ENCODE measurements around the gene KIF12. TPM values are rescaled to one million over a fixed set of nuclear protein-coding genes. Genes with fewer than 3 reads are reported as not detected.

Gene KIF12
- total and polyA plus RNA-seq, 2 donors (not counting 3 experiments of a cell fraction or from before 2014, with no cell fraction given) = 0.46 to 0.97 TPM

GRCh38 chr9:114138552-114138971 is 39.5 kb upstream of the KIF12 start:
- Histone ChIP-seq H3K27ac (ENCODE audit: insufficient read depth, low read depth, low read length) (no peak overlapping the region), H3K9me1 (replicated peaks; ENCODE audit: control insufficient read depth, extremely low read depth, insufficient read depth, low read length) (no peaks in the 10 kb centered on the region)
- no peak for FAIRE-seq

More at GRCh38 chr9:114138552-114138971, 39.5 kb upstream of the KIF12 start:
- ChIA-PET POLR2A (no interaction called here), CTCF (interaction anchor here (0.6 to 2.7 kb wide), 5 partner anchors 27 to 152 kb away, joined by 3 to 9 read pairs (median 6); no protein-coding TSS in a partner anchor)
- H3K4me3 ChIP-seq (replicated peaks in 1 of 3; ENCODE audit: insufficient read depth in 1 of 3, low read depth in 1 of 3, low read length in 3 of 3) = no peak overlapping the region
- H3K4me1 ChIP-seq (ENCODE audit: control insufficient read depth, extremely low read depth, insufficient read depth, low read length) = no peaks in the 10 kb centered on the region
- no peak overlapping the region for H2AFZ ChIP-seq (ENCODE audit: low read depth, low read length)
- no peak for DNase-seq (ENCODE audit: low read depth, low spot score)
- no peak overlapping the region for H3K4me2 ChIP-seq (ENCODE audit: insufficient read depth, low read length)
- no TSS peak for BruUV-seq (replicated peaks)
- no peaks in the 10 kb centered on the region for H4K20me1 ChIP-seq (replicated peaks; ENCODE audit: control insufficient read depth, extremely low read depth, insufficient read depth, low read length)
- dilution Hi-C loops (cut with MboI; ENCODE audit: extremely low pct_ligation_motif_present, low sequenced_read_pairs) (no loop called here), intact Hi-C loops (cut with micrococcal nuclease) (no loop called here)
- H3K9ac ChIP-seq (replicated peaks; ENCODE audit: extremely low read depth, insufficient read depth, low read length) = no peak overlapping the region
- H3K9me3 ChIP-seq (replicated peaks; ENCODE audit: control insufficient read depth, insufficient read depth, low read length) = no peaks in the 10 kb centered on the region
- H3K27me3 ChIP-seq (ENCODE audit: control insufficient read depth in 2 of 2, insufficient read depth in 2 of 2, low read length in 2 of 2) = peaks cover 28 to 30% of the 10 kb centered on the region in 2 experiments
- no peaks in the 10 kb centered on the region for H3K36me3 ChIP-seq (ENCODE audit: control insufficient read depth in 2 of 2, extremely low read depth in 1 of 2, insufficient read depth in 2 of 2, low read length in 2 of 2)
- no peak for TF ChIP-seq JUN (IDR thresholded peaks at IDR 0.05; ENCODE audit: borderline replicate concordance, insufficient read depth, insufficient read length, low read depth)
- no peak for TF ChIP-seq EZH2 (IDR thresholded peaks at IDR 0.05; ENCODE audit: borderline replicate concordance, low read depth, low read length, severe bottlenecking)
- no peak for TF ChIP-seq POLR2AphosphoS5 (IDR thresholded peaks at IDR 0.05; ENCODE audit: insufficient read depth, low read depth, low read length)
- TF ChIP-seq POLR2A (IDR thresholded peaks at IDR 0.05; ENCODE audit: low read depth, low read length) = no peak
- no peak for TF ChIP-seq CTCF (IDR thresholded peaks at IDR 0.05; ENCODE audit: extremely low read depth in 1 of 2, insufficient read depth in 1 of 2, low read depth in 1 of 2, low read length in 2 of 2)
- H3K79me2 ChIP-seq (ENCODE audit: control insufficient read depth, insufficient read depth, low read length) = no peaks in the 10 kb centered on the region
